HG02759 (cell line): Measurements from ENCODE around the gene PABPN1.
"Not testable (repeated sequence)": the region's sequence is repeated elsewhere in the genome, so short reads cannot be mapped to it uniquely, and the experiment has no call there.

Experiments used
- ATAC-seq: cut with Tn5 transposase; IDR thresholded peaks from one replicate; pipeline ENCODE4 v1.9.1; 2021; ENCODE audit warnings: mild to moderate bottlenecking, moderate library complexity; ENCODE audit not compliant: unreplicated experiment

The PABPN1 gene

GRCh38 chr14:23301288-23301968 is 19.8 kb upstream of the PABPN1 start:
- peak; percentile 79 for ATAC-seq

- peak; percentile 15 for ATAC-seq
Observed at GRCh38 chr14:23301969-23302289, 19.3 kb upstream of the PABPN1 start.

- peak; percentile 36 for ATAC-seq
Observed at GRCh38 chr14:23302290-23303225, 18.7 kb upstream of the PABPN1 start, which contains the start of gene PPP1R3E. PPP1R3E (minus strand) TSS chr14:23302859; CDS start chr14:23302576, 283 bp downstream.

- peak; percentile 16 for ATAC-seq
Observed at GRCh38 chr14:23306412-23307145, 14.7 kb upstream of the PABPN1 start, which contains the start of gene BCL2L2. BCL2L2 (plus strand) TSS chr14:23306833; CDS start chr14:23307768, 935 bp downstream.

- ATAC-seq, result no peak
Observed at GRCh38 chr14:23307146-23307530, 14.1 kb upstream of the PABPN1 start.

- no peak for ATAC-seq
Observed at GRCh38 chr14:23307687-23308644, 13.3 kb upstream of the PABPN1 start.

- ATAC-seq, result no peak
Observed at GRCh38 chr14:23308721-23309445, 12.4 kb upstream of the PABPN1 start.

GRCh38 chr14:23310546-23310945 is 10.7 kb upstream of the PABPN1 start:
- no peak for ATAC-seq

- no peak for ATAC-seq
Observed at GRCh38 chr14:23316300-23316699, 5.0 kb upstream of the PABPN1 start.

GRCh38 chr14:23319746-23320583 is 1.3 kb upstream of the PABPN1 start:
- ATAC-seq, result no peak

GRCh38 chr14:23321572-23322547 is 603 bp downstream of the PABPN1 start:
- peak; percentile 21 for ATAC-seq

GRCh38 chr14:23322568-23323517 is 1.6 kb downstream of the PABPN1 start:
- ATAC-seq, result no peak

GRCh38 chr14:23323838-23324454 is 2.7 kb downstream of the PABPN1 start:
- ATAC-seq, result no peak

- no peak for ATAC-seq
Observed at GRCh38 chr14:23324455-23324846, 3.2 kb downstream of the PABPN1 start.

GRCh38 chr14:23324993-23325392 is 3.7 kb downstream of the PABPN1 start:
- no peak for ATAC-seq

GRCh38 chr14:23325746-23326145 is 4.5 kb downstream of the PABPN1 start:
- ATAC-seq, result not testable (repeated sequence)
